Activated naive CD4-positive, alpha-beta T cell treated with anti-CD3 and anti-CD28 coated beads, Interleukin-2, amount 10 ng/mL, durations not matched to agents 7 days and 5 days (primary cell): ENCODE measurements around the gene SPG7.

Experiments
- CTCF ChIA-PET: fragments of 350-600 bp; sonication (Branson Sonifier 250); formaldehyde crosslinking; loops from one replicate; lab custom pipeline; 2021; ENCODE audit warnings: antibody characterized with exemption; lab: Charles Lee
- DNase-seq: peaks from one replicate; pipeline ENCODE4 v3.0.0-alpha.2; 2020
- H3K27ac Mint-ChIP-seq: one replicate; pipeline ENCODE4 v1.8.0; 2021; ENCODE audit warnings: mild to moderate bottlenecking, moderate library complexity, mixed read lengths
- H3K27me3 Mint-ChIP-seq: one replicate; pipeline ENCODE4 v1.8.0; 2021; ENCODE audit warnings: mild to moderate bottlenecking, mixed read lengths
- H3K36me3 Mint-ChIP-seq: one replicate; pipeline ENCODE4 v1.8.0; 2021; ENCODE audit warnings: mixed read lengths
- H3K4me1 Mint-ChIP-seq: one replicate; pipeline ENCODE4 v1.8.0; 2021; ENCODE audit warnings: mixed read lengths
- H3K4me3 Mint-ChIP-seq: one replicate; pipeline ENCODE4 v1.8.0; 2021; ENCODE audit warnings: mild to moderate bottlenecking, moderate library complexity, mixed read lengths
- H3K9me3 Mint-ChIP-seq: one replicate; pipeline ENCODE4 v1.8.0; 2021; ENCODE audit warnings: mixed read lengths

SPG7 gene

DNA sequence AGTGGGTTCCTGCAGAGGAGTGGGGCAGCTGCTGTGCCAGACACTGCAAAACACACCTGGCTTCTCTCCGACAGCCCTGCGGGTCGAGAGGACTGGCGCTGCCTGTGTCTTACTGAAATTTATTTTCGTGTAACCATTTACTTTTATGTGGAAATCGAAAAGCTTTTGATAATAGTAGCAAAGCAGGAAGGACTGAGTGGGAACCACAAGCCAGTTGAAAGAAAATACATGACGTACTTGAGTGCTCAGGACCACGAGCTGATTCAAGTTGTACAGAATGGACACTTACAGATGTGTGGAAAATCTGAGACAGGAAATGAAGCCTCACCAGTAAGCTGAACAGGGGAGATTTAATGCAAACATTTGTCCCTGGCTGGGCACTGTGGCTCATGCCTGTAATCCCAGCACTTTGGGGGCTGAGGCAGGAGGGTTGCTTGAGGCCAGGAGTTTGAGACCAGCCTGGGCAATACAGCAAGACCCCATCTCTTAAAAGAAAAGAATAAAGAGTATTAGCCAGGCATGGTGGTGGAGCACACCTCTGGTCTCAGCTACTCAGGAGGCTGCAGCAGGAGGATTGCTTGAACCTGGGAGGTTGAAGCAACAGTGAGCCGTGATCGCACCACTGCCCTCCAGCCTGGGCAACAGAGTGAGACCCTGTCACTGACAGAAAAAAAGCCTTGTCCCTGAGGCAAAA lies 41.0 kb downstream of the SPG7 start:
- Mint-ChIP-seq H3K4me1 (peaks cover 29% of the 10 kb centered on the region), H3K9me3 (no peaks in the 10 kb centered on the region), H3K27ac (peak overlapping the region; percentile 95), H3K27me3 (no peaks in the 10 kb centered on the region), H3K4me3 (peak overlapping the region; percentile 16), H3K36me3 (peaks cover 25% of the 10 kb centered on the region)
- DNase-seq = peak; percentile 54
- CTCF ChIA-PET = interaction anchor here (1.5 to 1.6 kb wide), 3 partner anchors 9 to 16 kb away, joined by 4 to 11 read pairs (median 6); no protein-coding TSS in a partner anchor

DNA sequence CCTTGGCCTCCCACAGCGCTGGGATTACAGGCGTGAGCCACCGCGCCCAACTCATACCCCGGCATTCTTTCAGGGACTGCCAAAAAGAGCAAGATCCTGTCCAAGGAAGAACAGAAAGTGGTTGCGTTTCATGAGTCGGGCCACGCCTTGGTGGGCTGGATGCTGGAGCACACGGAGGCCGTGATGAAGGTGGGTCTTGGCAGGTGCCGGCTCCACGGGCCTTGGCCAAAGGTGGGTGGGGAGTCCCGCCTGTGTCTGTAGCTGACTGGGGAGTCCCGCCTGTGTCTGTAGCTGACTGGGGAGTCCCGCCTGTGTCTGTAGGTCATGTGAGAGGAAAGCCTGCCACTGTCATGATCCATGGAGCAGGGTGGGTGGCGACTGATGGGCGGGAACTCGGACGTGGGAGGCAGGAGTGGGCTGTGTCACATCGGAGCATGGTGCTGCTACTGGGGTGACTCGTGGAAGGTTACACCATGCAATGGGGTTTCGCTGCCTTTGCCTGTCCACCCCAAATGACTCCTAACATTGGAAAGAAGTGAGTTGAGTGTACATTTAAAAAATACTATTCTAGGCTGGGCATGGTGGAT lies 42.3 kb downstream of the SPG7 start:
- Mint-ChIP-seq H3K9me3 (no peaks in the 10 kb centered on the region), H3K27me3 (no peaks in the 10 kb centered on the region), H3K27ac (peak overlapping the region; percentile 95), H3K36me3 (peaks cover 23% of the 10 kb centered on the region), H3K4me3 (no peak overlapping the region), H3K4me1 (peaks cover 29% of the 10 kb centered on the region)
- DNase-seq = no peak
- CTCF ChIA-PET = interaction anchor here (0.9 to 1.5 kb wide), 2 partner anchors 8 to 13 kb away, joined by 3 to 4 read pairs; no protein-coding TSS in a partner anchor

DNA sequence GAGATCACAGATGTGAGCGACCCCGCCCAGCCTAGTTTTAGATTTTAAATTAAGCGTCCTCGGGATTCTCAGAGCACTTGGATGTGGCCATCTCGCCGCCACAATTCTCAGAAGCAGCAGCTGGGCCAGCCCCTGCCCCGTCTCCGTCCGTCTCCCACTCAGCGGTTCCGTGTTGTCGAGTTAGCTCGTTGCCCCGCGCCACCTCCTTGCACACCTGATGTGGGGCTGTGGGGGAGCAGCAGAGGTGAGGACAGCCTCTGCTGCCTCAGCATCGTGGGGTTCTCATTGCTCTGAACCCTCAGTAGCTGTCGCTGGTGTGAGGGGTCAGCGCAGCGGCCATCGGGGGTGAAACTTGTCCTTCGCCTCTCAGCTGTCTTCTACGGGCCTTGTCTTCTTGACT lies 44.1 kb downstream of the SPG7 start:
- H3K27me3 Mint-ChIP-seq = no peaks in the 10 kb centered on the region
- no peak for DNase-seq
- H3K27ac Mint-ChIP-seq = no peak overlapping the region
- H3K4me3 Mint-ChIP-seq = no peak overlapping the region
- H3K4me1 Mint-ChIP-seq = peaks cover 36% of the 10 kb centered on the region
- CTCF ChIA-PET = interaction anchor here (1.1 to 1.6 kb wide), 2 partner anchors 13 to 21 kb away, joined by 3 to 5 read pairs; no protein-coding TSS in a partner anchor
- H3K36me3 Mint-ChIP-seq = peaks cover 23% of the 10 kb centered on the region
- no peaks in the 10 kb centered on the region for H3K9me3 Mint-ChIP-seq

DNA sequence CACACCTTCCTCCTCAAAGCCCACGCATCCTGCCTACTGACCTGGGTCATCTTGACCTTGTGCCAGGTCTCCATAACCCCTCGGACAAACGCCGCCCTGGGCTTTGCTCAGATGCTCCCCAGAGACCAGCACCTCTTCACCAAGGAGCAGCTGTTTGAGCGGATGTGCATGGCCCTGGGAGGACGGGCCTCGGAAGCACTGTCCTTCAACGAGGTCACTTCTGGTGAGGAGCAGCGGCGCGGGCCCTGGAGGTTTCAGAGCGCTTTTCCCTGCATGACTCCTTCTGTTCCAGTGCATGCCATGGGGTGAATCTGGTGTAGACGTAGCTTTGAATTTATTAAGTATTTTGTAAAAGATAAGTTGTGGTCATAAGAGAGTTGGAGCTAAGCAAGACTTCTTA lies 44.7 kb downstream of the SPG7 start:
- DNase-seq = no peak
- H3K27ac Mint-ChIP-seq = no peak overlapping the region
- peaks cover 27% of the 10 kb centered on the region for H3K36me3 Mint-ChIP-seq
- H3K4me1 Mint-ChIP-seq = peaks cover 39% of the 10 kb centered on the region
- CTCF ChIA-PET = interaction anchor here (0.6 to 1.6 kb wide), 2 partner anchors 14 to 22 kb away, joined by 3 to 5 read pairs; no protein-coding TSS in a partner anchor
- no peak overlapping the region for H3K4me3 Mint-ChIP-seq
- no peaks in the 10 kb centered on the region for H3K9me3 Mint-ChIP-seq
- no peaks in the 10 kb centered on the region for H3K27me3 Mint-ChIP-seq

DNA sequence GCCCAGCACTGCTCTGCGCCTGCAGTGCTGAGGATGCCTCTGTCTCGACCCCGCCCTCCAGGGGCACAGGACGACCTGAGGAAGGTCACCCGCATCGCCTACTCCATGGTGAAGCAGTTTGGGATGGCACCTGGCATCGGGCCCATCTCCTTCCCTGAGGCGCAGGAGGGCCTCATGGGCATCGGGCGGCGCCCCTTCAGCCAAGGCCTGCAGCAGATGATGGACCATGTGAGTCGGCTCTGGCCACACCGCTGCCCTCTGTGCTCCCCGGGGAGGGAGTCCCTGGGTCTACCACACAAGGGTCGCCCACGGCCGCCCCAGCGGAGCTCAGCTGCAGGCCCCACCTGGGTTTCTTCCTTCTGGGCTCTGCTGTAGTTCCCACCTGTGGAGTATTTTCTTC lies 45.5 kb downstream of the SPG7 start:
- Mint-ChIP-seq H3K4me3 (no peak overlapping the region), H3K36me3 (peaks cover 23% of the 10 kb centered on the region), H3K4me1 (peaks cover 31% of the 10 kb centered on the region), H3K27ac (no peak overlapping the region), H3K27me3 (no peaks in the 10 kb centered on the region), H3K9me3 (no peaks in the 10 kb centered on the region)
- no peak for DNase-seq
- CTCF ChIA-PET = no interaction called here

DNA sequence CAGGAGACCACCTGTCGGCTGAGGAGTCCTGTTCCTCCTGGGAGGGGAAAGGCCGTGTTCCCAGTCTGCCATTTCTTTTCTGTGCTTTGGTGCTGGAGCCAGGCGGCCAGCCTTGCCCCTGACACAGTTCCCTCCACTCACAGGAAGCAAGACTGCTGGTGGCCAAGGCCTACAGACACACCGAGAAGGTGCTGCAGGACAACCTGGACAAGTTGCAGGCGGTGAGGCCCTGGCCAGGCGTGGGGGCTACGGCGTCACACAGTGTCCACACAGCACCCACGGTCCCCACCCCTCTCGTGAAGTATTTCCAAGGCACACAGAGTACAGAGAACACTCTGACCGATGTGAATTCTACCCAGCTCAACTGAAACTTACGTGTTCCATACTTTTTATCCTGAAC lies 46.1 kb downstream of the SPG7 start:
- no peak for DNase-seq
- Mint-ChIP-seq H3K27me3 (no peaks in the 10 kb centered on the region), H3K4me3 (no peak overlapping the region), H3K27ac (no peak overlapping the region), H3K4me1 (peaks cover 24% of the 10 kb centered on the region), H3K9me3 (no peaks in the 10 kb centered on the region), H3K36me3 (peaks cover 20% of the 10 kb centered on the region)
- CTCF ChIA-PET = no interaction called here

DNA sequence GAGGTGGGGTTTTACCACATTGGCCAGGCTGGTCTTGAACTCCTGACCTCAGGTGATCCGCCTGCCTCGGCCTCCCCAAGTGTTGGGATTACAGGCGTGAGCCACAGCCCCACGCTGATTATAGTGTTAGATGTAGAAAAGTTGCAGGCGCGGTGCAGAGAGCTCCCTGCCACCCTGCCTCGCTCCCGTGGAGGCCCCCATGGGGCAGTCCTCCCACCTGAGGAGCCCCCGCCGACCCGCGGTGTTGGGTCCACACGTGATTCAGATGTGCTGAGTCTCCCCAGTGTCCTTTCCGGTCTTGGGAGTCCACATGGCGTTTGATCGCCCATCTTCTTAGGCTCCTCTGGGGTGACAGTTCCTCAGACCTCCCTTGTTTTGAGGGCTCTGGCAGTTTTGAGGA lies 47.1 kb downstream of the SPG7 start:
- H3K9me3 Mint-ChIP-seq = no peaks in the 10 kb centered on the region
- H3K27me3 Mint-ChIP-seq = no peaks in the 10 kb centered on the region
- no peak for DNase-seq
- peaks cover 20% of the 10 kb centered on the region for H3K4me1 Mint-ChIP-seq
- H3K36me3 Mint-ChIP-seq = peaks cover 14% of the 10 kb centered on the region
- no peak overlapping the region for H3K27ac Mint-ChIP-seq
- CTCF ChIA-PET = no interaction called here
- no peak overlapping the region for H3K4me3 Mint-ChIP-seq

DNA sequence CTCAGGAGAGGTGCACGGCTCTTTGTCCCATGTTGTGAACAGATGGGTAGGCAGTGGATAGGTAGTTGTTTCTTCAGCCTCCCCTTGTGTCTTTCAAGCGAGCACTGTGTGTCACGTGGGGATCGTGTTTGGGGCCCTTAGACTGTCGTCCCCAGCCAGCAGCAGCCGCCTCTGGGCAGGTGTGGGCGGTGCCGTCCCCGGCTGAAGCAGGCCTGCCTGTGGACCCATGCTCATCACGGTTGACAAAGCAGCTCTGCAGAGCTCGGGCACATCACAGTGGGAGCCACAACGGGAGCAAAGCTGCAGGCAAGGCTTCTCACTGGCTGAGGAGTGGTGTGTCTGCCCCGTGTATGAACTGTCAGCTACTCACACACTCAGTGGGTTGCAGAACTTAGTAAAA lies 47.6 kb downstream of the SPG7 start:
- H3K9me3 Mint-ChIP-seq = no peaks in the 10 kb centered on the region
- H3K4me3 Mint-ChIP-seq = no peak overlapping the region
- no peak for DNase-seq
- no peaks in the 10 kb centered on the region for H3K27me3 Mint-ChIP-seq
- no peak overlapping the region for H3K27ac Mint-ChIP-seq
- peaks cover 13% of the 10 kb centered on the region for H3K36me3 Mint-ChIP-seq
- CTCF ChIA-PET = no interaction called here
- H3K4me1 Mint-ChIP-seq = peaks cover 17% of the 10 kb centered on the region

DNA sequence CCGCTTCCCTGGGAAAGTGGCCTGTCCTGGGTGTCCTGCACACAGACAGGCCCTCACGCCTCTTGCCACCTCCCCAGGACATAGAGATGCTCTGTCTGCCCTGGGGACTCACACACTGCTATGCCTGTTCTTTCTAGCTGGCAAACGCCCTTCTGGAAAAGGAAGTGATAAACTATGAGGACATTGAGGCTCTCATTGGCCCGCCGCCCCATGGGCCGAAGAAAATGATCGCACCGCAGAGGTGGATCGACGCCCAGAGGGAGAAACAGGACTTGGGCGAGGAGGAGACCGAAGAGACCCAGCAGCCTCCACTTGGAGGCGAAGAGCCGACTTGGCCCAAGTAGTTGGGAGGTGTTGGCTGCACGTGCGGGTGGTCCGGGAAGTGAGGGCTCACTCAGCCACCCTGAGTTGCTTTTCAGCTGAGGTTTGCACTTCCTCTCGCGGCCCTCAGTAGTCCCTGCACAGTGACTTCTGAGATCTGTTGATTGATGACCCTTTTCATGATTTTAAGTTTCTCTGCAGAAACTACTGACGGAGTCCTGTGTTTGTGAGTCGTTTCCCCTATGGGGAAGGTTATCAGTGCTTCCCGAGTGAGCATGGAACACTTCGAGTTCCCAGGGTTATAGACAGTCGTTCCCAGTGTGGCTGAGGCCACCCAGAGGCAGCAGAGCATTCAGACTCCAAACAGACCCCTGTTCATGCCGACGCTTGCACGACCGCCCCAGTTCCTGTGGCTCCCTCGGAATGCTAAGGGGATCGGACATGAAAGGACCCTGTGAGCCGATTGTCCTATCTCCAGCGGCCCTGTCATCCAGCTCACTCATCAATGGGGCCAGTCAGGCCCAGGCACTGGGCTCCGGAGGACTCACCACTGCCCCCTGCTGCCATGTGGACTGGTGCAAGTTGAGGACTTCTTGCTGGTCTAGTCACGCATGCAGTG lies 48.8 kb downstream of the SPG7 start:
- Mint-ChIP-seq H3K27me3 (no peaks in the 10 kb centered on the region), H3K4me1 (peaks cover 20% of the 10 kb centered on the region), H3K4me3 (peak overlapping the region; percentile 43), H3K9me3 (no peaks in the 10 kb centered on the region), H3K36me3 (peaks cover 21% of the 10 kb centered on the region), H3K27ac (peak overlapping the region; percentile 64)
- DNase-seq = peak; percentile 92
- CTCF ChIA-PET = interaction anchor here (0.9 to 1.9 kb wide), 10 partner anchors 8 to 224 kb away, joined by 3 to 11 read pairs (median 4); no protein-coding TSS in a partner anchor

DNA sequence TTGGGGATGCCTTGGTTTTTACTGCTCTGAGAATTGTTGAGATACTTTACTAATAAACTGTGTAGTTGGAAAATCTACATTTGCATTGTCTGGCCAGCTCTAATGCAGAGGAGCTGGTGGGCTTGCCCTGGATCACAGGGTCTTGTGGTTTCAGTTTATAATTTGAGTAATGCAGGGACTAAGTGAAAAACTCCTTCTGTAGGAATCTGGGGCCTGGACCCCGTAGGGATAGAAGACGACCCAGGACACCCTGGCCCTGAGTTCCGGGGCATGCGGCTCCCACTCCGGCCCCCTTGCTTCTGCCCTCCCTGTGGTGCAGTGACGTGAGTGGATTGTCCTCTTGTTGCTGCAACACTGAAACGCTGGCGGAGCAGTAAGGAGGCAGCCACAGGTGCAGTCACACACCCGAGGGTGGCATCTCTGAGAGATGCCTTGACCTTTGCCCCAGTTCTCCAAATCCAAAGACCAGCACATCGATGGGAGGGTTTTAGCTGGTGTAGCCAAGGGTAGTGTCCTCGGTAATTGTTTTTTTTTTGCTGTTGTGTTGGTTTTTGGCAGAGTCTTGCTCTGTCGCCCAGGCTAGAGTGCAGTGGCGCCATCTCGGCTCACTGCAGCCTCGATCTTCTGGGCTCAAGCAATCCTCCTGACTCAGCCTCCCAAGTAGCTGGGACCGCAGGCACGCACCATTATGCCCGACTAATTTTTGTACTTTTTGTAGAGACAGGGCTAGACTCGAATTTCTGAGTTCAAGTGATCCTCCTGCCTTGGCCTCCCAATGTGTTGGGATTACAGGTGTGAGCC lies 49.7 kb downstream of the SPG7 start:
- H3K9me3 Mint-ChIP-seq = no peaks in the 10 kb centered on the region
- DNase-seq = no peak
- peaks cover 29% of the 10 kb centered on the region for H3K4me1 Mint-ChIP-seq
- H3K36me3 Mint-ChIP-seq = peaks cover 26% of the 10 kb centered on the region
- H3K4me3 Mint-ChIP-seq = peak overlapping the region; percentile 43
- no peaks in the 10 kb centered on the region for H3K27me3 Mint-ChIP-seq
- peak overlapping the region; percentile 43 for H3K27ac Mint-ChIP-seq
- CTCF ChIA-PET = interaction anchor here (0.9 to 1.9 kb wide), 11 partner anchors 8 to 225 kb away, joined by 3 to 11 read pairs (median 3); no protein-coding TSS in a partner anchor

DNA sequence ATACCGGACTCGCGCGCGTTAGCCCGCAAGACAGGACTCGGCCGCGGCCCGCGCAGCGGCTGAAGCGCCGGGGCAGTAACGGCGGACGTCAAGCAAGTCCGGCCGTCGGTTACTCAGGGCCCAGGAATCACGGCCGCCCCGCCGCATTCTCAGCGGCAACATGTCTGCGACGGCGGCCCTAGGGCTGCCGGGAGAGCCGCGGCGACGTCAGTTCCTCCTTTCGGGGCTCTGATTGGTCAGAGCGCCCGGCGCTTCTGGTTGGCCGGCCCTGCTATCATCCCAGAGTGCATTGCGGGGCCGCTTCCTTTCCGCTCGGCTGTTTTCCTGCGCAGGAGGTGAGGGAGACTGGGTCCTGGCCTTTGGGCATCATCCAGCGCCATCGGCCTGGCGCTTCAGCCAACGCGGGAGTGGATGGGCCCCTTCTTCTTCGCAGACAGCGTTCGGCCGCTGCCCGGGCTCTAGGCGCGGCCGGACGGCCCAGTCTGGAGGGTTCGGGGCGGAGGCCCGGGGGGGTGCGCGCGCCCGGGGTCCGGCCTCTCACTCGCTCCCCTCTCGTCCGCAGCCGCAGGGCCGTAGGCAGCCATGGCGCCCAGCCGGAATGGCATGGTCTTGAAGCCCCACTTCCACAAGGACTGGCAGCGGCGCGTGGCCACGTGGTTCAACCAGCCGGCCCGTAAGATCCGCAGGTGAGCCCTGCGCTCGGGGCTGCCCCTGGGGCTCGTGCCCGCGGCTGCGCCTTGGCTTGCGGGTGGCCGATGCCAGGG lies 52.4 kb downstream of the SPG7 start, which contains the start of gene RPL13:
Gene RPL13, plus strand, starts transcription at position 305 of the 764 bp plus-strand sequence. Its CDS starts 278 bp downstream, at position 583.
- H3K9me3 Mint-ChIP-seq = no peaks in the 10 kb centered on the region
- DNase-seq = peak; percentile 96
- H3K4me3 Mint-ChIP-seq = peak within 1 kb of the TSS; percentile 98
- no peaks in the 10 kb centered on the region for H3K27me3 Mint-ChIP-seq
- peaks cover 47% of the 10 kb centered on the region for H3K36me3 Mint-ChIP-seq
- CTCF ChIA-PET = no interaction called here
- H3K27ac Mint-ChIP-seq = peak within 1 kb of the TSS; percentile 100
- H3K4me1 Mint-ChIP-seq = peaks cover 54% of the 10 kb centered on the region

DNA sequence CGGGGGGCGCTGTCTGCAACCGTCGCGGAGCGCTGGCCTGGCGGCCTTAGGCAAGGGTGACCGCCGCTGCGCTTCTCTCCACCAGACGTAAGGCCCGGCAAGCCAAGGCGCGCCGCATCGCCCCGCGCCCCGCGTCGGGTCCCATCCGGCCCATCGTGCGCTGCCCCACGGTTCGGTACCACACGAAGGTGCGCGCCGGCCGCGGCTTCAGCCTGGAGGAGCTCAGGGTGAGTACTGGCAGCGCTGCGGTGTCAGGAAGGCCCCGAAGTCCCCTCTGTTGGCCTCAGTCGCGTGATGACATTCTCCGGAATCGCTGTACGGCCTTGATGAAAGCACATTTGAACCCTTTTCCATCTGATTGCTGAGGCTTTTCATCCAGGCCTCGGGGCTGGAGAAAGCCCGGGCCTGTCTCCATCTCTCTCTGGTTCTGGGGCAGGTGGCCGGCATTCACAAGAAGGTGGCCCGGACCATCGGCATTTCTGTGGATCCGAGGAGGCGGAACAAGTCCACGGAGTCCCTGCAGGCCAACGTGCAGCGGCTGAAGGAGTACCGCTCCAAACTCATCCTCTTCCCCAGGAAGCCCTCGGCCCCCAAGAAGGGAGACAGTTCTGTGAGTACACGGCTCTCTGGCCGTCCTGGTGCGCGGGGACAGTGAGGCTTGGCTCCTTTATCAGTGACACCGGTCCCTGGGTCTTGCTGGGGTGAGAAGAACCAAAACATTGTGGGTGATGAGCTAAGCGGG lies 53.1 kb downstream of the SPG7 start:
- peaks cover 45% of the 10 kb centered on the region for H3K36me3 Mint-ChIP-seq
- peak overlapping the region; percentile 98 for H3K4me3 Mint-ChIP-seq
- peak overlapping the region; percentile 100 for H3K27ac Mint-ChIP-seq
- H3K4me1 Mint-ChIP-seq = peaks cover 58% of the 10 kb centered on the region
- CTCF ChIA-PET = interaction anchor here (0.9 kb wide), 1 partner anchor 54 kb away, joined by 3 read pairs; the partner anchor contains the start of gene SPG7
- no peaks in the 10 kb centered on the region for H3K27me3 Mint-ChIP-seq
- no peaks in the 10 kb centered on the region for H3K9me3 Mint-ChIP-seq
- DNase-seq = no peak
